Ovary (tissue), 3 donors: ENCODE measurements around the gene PFDN1.

ENCODE experiments used
- EP300 ChIP-seq: sonication (generic); formaldehyde crosslinking; IDR thresholded peaks from one replicate; pipeline ENCODE4 v1.6.1; 2017; ENCODE audit warnings: antibody characterized with exemption
- POLR2A ChIP-seq: fragments of 450-650 bp; IDR thresholded peaks from one replicate; pipeline ENCODE4 v1.6.1; 2017; ENCODE audit warnings: antibody characterized with exemption, mild to moderate bottlenecking, moderate library complexity
- TF ChIP-seq, protein P1 (sequence below), 3 donors: fragments of 450-650 bp in 2 of 3; fragments of 200-600 bp in 1 of 3; IDR thresholded peaks; one replicate each; pipeline versions ENCODE4 v1.5.1 to v1.8.0; 2016 to 2022; ENCODE audit warnings: antibody characterized with exemption in 3 of 3, mild to moderate bottlenecking in 1 of 3
- donor health status: DM: no; HTN: no; CAD: no.

DNA sequence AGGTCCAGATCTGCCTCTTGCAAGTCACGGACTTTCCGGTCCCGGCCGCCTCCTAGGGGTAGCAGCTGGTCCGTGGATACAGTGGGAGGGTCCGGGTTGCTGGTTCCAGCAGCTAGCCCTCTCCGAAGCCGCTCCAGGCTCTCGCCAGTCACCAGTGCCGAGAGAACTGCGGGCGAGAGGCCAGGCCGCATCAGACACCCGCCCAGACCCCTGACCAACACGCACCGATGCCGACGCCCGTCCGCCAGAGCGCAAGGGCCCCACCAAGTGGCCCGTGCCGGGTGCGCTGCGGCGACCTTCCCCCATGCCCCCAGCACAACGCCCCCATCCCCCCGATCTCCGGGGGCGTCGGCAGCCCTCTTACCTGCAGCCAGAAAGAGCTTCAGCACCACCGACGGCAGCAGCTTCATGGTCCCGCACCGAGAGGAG is 43.0 kb upstream of the PFDN1 start:
- TF ChIP-seq, protein P1, sequence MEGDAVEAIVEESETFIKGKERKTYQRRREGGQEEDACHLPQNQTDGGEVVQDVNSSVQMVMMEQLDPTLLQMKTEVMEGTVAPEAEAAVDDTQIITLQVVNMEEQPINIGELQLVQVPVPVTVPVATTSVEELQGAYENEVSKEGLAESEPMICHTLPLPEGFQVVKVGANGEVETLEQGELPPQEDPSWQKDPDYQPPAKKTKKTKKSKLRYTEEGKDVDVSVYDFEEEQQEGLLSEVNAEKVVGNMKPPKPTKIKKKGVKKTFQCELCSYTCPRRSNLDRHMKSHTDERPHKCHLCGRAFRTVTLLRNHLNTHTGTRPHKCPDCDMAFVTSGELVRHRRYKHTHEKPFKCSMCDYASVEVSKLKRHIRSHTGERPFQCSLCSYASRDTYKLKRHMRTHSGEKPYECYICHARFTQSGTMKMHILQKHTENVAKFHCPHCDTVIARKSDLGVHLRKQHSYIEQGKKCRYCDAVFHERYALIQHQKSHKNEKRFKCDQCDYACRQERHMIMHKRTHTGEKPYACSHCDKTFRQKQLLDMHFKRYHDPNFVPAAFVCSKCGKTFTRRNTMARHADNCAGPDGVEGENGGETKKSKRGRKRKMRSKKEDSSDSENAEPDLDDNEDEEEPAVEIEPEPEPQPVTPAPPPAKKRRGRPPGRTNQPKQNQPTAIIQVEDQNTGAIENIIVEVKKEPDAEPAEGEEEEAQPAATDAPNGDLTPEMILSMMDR (IDR thresholded peaks at IDR 0.05) = no peak
- TF ChIP-seq EP300 (no peak), POLR2A (no peak)
